Ureter (tissue), 1 donor: ENCODE results near the gene HPN. TPM values are rescaled to one million over a fixed set of nuclear protein-coding genes. Genes with fewer than 3 reads are reported as not detected.
"Not testable (repeated sequence)": the region's sequence is repeated elsewhere in the genome, so short reads cannot be mapped to it uniquely, and the experiment has no call there.

Experiments used
- DNase-seq: peaks from one replicate; pipeline ENCODE4 v3.0.0-alpha.2; 2020; ENCODE audit warnings: low spot score
- total RNA-seq: library from RNA; stranded (reverse); gene quantifications from one replicate; pipeline ENCODE4 v1.2.4, GENCODE V29; 2023
- donor health status: DM: yes; HTN: yes; CAD: no.

The HPN gene
- total RNA-seq, 1 donor from 2014 or later, result 0.73 TPM

- no peak for DNase-seq
Observed at GRCh38 chr19:35084509-35084762, 42.9 kb downstream of the HPN start.

- DNase-seq, result no peak
Observed at GRCh38 chr19:35085947-35086346, 44.4 kb downstream of the HPN start.

DNA sequence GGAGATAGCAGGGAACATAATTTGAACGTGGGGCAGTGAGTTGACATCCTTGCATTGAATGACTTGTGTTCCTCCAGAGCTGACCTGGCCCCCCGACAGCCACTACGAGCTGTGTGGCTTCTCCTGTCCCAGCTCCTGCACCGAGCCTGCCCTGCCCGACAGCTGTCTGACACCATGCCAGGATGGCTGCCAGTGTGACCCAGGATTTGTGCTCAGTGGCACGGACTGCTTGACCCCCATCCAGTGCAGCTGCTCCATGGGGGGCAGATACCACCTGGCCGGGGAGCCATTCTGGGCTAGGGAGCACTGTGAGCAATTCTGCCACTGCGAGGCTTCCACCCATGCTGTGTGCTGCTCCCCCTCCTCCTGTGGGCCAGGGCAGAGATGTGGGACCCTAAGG, 44.9 kb downstream of the HPN start:
- no peak for DNase-seq

DNA sequence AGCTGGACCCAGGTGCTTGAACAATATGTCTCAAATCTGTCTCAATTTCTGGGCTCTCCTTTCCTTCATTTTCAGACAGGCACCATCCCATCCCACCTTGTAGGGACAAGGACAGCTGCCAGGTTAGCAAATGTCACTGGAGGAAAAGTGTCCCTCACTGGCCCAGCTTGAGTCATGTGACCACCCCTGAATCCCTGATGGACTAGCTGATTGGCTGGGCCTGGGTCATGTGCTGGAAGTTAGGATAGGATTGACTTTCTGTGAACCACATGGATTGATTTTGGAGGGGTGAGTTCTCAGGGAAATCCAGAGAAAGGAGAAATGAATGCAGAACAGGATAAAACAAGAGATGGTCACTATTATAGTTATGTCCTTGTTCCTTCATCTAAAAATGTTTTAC, 45.9 kb downstream of the HPN start:
- no peak for DNase-seq

DNA sequence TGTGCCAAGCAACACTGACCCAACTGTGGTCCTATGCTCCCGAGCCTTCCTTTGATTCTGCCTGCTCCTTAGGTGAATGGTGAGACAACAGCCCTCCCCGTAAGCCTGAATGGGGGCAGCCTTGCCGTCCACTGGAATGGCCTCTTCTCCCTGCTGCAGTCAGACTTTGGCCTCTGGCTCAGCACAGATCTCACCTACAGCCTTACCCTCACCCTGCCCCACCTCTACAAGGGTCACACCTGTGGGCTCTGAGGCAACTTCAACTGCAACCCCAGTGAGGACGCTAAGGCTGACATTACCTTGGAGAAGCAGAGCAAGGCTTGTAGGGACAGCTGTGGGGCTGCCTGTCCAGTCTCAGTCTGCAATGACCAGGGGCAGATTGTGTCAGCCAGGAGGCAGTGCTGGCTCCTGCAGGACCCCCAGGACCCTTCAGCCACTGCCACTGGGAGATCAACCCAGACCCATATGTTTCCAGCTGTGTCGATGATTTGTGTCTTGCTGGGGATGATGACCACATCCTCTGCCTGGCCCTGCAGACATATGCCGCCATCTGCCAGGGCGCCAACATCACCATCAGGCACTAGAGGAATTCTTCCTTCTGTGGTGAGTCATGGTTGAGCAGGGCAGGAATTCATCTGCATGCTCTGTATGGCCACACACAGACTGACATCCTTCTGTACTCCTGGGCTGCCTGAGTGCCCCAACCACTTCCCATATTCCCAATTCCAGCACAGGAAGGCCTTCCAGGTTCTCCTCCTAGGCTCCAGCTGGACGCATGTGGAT, 46.8 kb downstream of the HPN start:
- DNase-seq, result no peak

GRCh38 chr19:35089554-35089953, 48.0 kb downstream of the HPN start:
- no peak for DNase-seq

GRCh38 chr19:35090160-35090505, 48.6 kb downstream of the HPN start:
- DNase-seq, result no peak

DNA sequence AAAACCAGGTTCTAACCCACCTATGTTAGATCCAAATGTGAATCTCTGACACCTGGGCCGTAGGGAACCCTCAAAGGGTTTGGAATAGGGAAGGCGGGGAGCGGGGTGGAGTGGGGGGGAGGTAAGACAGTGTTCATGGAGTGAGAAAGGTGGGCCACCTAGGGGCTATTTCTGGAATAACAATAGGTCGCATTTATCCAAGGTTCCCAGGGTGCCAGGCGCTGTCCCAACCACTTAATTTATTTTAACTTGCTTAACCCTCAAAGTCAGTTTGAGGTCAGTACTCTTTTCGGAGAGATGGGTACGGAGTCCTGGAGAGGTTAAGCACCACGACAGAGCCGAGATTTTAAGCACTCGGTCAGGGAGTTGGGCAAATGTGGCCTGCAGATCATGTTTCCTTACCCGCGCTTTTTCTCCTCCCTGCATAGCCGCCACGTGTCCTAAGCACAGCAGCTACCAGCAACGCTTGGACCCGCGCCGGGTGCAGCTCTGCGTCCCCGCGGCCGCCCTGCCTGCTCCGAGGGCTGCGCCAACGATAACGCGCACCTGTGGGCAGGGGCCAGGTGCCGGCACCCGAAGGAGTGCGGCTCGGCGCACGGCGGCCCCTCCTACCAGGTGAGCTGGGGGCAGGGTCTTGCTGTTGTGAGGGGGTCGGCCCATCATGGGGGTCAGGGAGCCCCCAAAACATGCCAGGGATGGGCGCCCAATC, 49.1 kb downstream of the HPN start:
- DNase-seq, result peak; percentile 62

- DNase-seq, result no peak
Observed at GRCh38 chr19:35093430-35093829, 51.9 kb downstream of the HPN start.

DNA sequence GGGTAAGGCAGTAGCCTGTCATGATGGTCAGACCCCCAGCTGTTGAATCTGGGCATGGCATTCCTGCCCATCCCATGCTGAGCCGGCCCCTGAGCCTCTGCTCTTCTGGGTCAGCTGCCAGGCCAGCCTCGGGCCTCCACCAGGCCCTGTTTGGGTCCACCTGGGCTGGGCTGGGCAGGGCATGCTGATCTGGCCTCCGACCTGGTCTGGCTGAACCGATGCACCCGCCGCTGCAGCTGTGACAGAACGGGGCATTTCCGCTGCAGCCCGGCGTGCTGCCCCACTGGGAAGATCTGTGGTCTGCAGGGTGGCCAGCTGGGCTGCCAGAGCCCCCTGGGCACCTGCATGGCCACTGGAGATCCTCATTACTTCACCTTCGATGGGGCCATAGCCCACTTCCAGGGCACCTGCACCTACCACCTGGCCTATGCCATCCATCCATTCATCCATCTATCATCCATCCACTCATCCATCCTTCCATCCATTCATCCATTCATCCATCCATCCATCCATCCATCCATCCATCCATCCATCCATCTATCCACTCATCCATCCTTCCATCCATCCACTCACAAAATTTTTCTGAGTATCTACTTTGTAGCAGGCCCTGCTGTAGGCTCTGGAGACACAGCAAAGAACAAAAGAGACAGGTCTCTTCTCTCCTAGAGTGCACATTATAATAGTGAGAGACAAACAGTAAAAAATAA, 52.6 kb downstream of the HPN start:
- DNase-seq, result no peak

GRCh38 chr19:35094656-35095055, 53.1 kb downstream of the HPN start:
- no peak for DNase-seq

DNA sequence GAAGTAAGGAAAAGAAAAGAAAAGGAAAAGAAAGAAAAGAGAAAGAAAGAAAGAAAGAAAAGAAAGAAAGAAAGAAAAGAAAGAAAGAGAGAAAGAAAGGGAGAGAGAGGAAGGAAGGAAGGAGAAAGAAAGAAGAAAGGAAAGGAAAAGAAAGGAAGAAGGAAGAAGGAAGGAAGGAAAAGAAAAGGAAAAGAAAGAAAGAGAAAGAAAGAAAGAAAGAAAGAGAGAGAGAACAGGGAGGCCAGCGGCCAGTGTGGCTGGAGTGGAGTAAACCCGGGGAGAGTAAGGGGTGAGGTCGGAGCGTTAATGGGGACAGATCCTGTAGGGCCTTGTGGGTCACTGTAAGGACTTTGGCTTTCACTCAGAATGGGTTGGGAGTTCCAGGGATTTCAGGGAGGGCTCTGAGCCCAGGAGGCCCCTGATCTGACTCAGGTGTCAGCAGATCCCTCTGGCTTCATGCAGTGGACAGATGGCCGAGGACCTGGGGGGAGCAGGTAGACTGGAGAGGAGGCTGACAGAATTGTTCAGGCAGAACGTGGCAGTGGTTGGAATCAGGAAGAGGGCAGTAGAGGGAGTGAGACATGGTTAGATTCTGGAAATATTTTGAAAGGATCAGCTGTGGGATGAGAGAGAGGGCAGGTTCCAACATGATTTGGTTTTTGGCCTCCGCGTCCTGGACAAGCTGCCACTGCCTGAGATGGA, 54.3 kb downstream of the HPN start:
- DNase-seq, result no peak

GRCh38 chr19:35098413-35099049, 57.0 kb downstream of the HPN start:
- peak; percentile 61 for DNase-seq

DNA sequence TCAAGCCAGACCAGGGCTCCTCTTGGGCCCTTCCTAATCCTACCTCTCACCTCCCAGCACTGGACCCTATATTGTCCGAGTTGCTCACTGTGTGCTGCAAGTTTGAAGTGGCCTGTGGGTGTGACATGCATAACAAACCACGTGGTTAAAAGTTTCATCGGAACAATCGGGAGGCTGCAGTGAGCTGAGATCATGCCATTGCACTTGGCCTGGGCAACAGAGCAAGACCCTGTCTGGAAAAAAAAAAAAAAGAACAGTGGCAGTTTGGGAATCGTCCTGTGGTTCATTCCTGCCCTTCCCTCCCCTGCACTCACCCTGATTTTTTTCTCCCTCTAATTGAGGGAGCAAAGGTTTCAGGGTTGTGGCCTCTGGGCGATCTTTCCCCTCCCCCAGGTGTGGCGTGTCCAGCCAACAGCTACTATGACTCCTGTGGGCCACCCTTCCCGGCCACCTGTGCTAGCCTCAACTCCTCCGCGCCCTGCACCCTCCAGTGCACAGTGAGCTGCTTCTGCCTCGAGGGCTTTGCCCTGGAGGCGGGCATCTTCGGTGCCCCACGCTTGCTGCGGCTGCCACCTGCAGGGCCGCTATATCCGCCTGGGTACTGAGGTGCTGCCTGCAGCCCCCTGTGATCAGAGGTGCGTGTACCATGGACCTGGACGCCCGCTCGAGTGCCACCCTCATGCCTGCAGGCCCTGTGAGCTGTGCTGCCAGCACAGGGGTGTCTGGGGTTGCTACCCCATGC, 57.8 kb downstream of the HPN start:
- DNase-seq, result no peak

- no peak for DNase-seq
Observed at GRCh38 chr19:35099897-35100275, 58.4 kb downstream of the HPN start.

- no peak for DNase-seq
Observed at GRCh38 chr19:35100588-35101533, 59.3 kb downstream of the HPN start.

GRCh38 chr19:35101949-35102348, 60.4 kb downstream of the HPN start:
- DNase-seq, result not testable (repeated sequence)

- DNase-seq, result not testable (repeated sequence)
Observed at GRCh38 chr19:35103614-35104013, 62.1 kb downstream of the HPN start.

DNA sequence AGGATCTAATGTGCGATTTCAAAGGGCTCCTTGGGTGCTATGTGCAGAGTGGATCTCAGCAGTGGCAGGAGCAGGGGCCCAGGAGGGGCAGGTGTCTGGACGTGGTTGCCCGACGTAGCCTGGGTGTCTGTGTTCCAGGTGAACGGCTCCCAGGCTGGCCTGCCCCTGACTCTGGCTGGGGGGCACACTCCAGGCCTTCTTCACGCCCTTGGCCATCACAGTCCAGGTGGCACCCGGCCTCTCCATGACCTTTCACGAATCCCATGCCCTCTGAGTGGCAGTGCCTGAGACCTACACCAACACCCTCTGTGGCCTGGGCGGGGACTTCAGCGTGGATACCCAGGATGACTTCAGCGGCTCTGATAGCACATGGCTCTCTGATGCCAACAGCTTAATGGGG, 62.8 kb downstream of the HPN start:
- DNase-seq, result no peak

DNA sequence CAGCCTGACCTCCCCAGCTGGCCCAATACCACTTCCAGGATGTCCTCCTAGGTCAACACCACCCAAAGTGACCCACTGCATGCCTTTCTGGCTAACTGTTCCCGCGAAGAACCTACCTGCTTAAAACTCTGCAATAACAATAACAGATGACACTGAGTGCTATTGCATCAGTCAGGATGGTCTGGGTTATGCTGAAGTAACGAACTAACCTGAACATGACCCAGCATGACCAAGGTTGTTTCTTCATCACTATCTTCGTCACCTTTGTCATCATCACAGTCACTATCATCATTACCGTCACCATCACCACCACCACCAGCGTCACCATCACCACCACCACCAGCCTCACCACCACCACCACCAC, 63.5 kb downstream of the HPN start:
- no peak for DNase-seq
